ENCODE measurements around the gene KRTAP2-2. TPM values are rescaled to one million over a fixed set of nuclear protein-coding genes. Genes with fewer than 3 reads are reported as not detected.
"Not testable (repeated sequence)": the region's sequence is repeated elsewhere in the genome, so short reads cannot be mapped to it uniquely, and the experiment has no call there.

Gene KRTAP2-2
- total and polyA plus RNA-seq, 12 donors = not detected

DNA sequence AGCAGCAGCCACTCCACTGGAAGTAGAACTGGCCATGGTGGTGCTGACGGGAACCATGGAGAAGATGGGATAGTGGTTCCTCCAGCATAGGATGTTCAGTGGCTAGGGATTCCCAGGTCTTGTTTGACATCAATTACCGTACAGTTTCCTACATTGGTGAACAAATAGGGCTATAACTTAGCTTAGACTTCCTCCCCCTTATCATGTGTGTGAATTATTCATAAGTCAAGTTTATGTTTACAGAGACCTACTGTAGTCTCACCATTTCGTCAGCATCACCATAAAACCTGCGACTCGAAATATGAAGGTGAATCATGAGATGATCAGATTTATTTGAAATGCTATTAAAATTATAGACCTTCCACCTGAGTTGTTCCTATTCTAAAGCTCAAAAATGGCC lies 3.7 kb upstream of the KRTAP2-2 start:
- intact Hi-C loops (cut with DNase I) = no loop called here

DNA sequence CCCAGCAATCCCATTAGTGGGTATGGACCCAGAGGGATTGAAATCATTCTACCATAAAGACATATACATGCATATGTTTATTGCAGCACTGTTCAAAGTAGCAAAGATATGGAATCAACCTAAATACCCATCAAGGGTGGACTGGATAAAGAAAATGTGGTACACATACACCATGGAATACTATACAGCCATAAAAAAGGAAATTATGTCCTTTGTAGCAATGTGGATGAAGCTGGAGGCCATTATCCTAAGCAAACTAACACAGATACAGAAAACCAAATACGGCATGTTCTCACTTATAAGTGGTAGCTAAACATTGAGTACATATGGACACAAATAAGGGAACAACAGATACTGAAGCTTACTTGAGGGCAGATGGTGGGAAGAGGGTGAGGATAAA lies 2.5 kb upstream of the KRTAP2-2 start:
- DNase-seq (no peak), ATAC-seq (no peak)
- intact Hi-C loops (cut with DNase I) = no loop called here
- Histone ChIP-seq H3K36me3 (no peaks in the 10 kb centered on the region), H3K4me3 (no peak overlapping the region), H3K9me3 (peaks cover 0 to 17% (median 0%) of the 10 kb centered on the region in 11 donors), H3K4me1 (no peaks in the 10 kb centered on the region), H3K27ac (no peak overlapping the region), H3K27me3 (peaks cover 0 to 70% (median 50%) of the 10 kb centered on the region in 7 donors)
- TF ChIP-seq, protein P1, sequence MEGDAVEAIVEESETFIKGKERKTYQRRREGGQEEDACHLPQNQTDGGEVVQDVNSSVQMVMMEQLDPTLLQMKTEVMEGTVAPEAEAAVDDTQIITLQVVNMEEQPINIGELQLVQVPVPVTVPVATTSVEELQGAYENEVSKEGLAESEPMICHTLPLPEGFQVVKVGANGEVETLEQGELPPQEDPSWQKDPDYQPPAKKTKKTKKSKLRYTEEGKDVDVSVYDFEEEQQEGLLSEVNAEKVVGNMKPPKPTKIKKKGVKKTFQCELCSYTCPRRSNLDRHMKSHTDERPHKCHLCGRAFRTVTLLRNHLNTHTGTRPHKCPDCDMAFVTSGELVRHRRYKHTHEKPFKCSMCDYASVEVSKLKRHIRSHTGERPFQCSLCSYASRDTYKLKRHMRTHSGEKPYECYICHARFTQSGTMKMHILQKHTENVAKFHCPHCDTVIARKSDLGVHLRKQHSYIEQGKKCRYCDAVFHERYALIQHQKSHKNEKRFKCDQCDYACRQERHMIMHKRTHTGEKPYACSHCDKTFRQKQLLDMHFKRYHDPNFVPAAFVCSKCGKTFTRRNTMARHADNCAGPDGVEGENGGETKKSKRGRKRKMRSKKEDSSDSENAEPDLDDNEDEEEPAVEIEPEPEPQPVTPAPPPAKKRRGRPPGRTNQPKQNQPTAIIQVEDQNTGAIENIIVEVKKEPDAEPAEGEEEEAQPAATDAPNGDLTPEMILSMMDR (IDR thresholded peaks at IDR 0.05) = no peak
- 87 to 100% methylated on average over 1 of the region's 1 CpG for WGBS, 2 donors

More for the DNA sequence above, 3.7 kb upstream of the KRTAP2-2 start:
- 85% methylated on average over 5 of the region's 5 CpGs for WGBS, 2 donors
- Histone ChIP-seq H3K4me3 (no peak overlapping the region), H3K27ac (no peak overlapping the region), H3K36me3 (no peaks in the 10 kb centered on the region), H3K9me3 (peaks cover 0 to 8% (median 0%) of the 10 kb centered on the region in 11 donors), H3K27me3 (peaks cover 0 to 76% (median 50%) of the 10 kb centered on the region in 7 donors), H3K4me1 (no peaks in the 10 kb centered on the region)
- DNase-seq (no peak), ATAC-seq (no peak)
- TF ChIP-seq, protein P1 (IDR thresholded peaks at IDR 0.05) = no peak

DNA sequence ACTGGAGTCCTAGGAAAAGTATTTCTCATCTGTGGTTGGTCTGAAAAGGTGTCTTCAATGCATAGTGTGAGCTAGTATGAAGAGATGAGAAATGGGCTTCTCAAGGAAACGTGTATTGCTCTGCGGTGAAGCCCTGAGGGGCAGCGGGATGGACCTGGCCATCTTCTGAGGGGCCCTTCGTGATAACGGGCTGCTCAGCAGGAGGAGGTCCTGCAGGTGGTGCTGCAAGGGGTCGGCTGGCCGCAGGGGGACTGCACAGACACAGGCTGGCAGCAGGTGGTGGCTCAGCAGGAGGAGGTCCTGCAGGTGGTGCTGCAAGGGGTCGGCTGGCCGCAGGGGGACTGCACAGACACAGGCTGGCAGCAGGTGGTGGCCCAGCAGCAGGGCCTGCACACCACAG lies 474 bp downstream of the KRTAP2-2 start:
- Histone ChIP-seq H3K9me3 (peaks cover 0 to 17% (median 0%) of the 10 kb centered on the region in 11 donors), H3K27me3 (peaks cover 0 to 55% (median 36%) of the 10 kb centered on the region in 7 donors)
- H3K36me3 ChIP-seq; DNase-seq; H3K4me3 ChIP-seq; H3K27ac ChIP-seq; H3K4me1 ChIP-seq; intact Hi-C loops (cut with DNase I); ATAC-seq: not testable (repeated sequence)
- 53 to 70% methylated on average over 7 of the region's 9 CpGs for WGBS, 2 donors

DNA sequence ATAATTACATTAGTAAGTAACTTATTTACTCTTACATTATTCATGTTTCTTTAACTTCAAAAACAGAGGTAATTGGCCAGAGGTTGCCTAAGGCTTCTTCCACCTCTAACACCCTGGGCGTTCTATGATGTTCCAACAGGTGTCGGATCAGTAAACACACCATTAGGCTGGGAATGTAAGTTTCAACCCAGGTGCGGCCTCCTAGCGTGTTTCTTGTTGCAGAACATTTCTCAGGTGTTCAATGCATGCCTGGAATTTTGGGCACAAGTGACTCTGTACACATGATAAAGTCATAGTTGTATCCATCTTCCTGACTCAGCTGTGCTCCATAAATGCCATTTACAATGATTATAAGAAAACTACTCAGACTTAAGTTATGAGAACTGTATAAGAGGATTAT lies 1.0 kb downstream of the KRTAP2-2 start:
- intact Hi-C loops (cut with DNase I) = no loop called here
- ATAC-seq (no peak), DNase-seq (no peak)
- Histone ChIP-seq H3K9me3 (peaks cover 0 to 17% (median 0%) of the 10 kb centered on the region in 11 donors), H3K4me3 (no peak overlapping the region), H3K36me3 (no peaks in the 10 kb centered on the region), H3K27ac (no peak overlapping the region), H3K4me1 (no peaks in the 10 kb centered on the region), H3K27me3 (peaks cover 0 to 55% (median 35%) of the 10 kb centered on the region in 7 donors)
- 86 to 88% methylated on average over 4 of the region's 4 CpGs for WGBS, 2 donors
- TF ChIP-seq, protein P1 (IDR thresholded peaks at IDR 0.05) = no peak

DNA sequence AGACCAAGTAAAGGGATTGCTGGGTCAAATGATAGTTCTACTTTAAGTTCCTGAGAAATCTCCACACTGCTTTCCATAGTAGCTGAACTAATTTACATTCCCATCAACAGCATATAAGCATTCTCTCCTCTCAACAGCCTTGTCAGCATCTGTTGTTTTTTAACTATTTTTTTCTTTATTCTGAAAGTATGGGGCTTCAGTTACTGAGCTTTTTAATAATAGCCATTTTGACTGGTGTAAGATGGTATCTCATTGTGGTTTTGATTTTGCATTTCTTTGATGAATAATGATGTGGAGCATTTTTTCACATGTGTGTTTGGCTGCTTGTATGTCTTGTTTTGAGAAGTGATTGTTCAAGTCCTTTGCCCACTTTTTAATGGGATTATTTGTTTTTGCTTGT lies 2.5 kb downstream of the KRTAP2-2 start:
- DNase-seq (no peak), ATAC-seq (no peak)
- H3K36me3 ChIP-seq = no peaks in the 10 kb centered on the region
- H3K27ac ChIP-seq = no peak overlapping the region
- H3K4me3 ChIP-seq = no peak overlapping the region
- TF ChIP-seq, protein P1 (IDR thresholded peaks at IDR 0.05) = no peak
- peaks cover 0 to 55% (median 33%) of the 10 kb centered on the region in 7 donors for H3K27me3 ChIP-seq
- intact Hi-C loops (cut with DNase I) = no loop called here
- no peaks in the 10 kb centered on the region for H3K4me1 ChIP-seq
- H3K9me3 ChIP-seq = peaks cover 0 to 13% (median 0%) of the 10 kb centered on the region in 11 donors
